DND-41 (cell line): Measurements from ENCODE around the gene TEF.

Source experiments
- EZH2 ChIP-seq: IDR thresholded peaks from 3 replicates; pipeline ENCODE4 v1.6.1; 2012; ENCODE audit warnings: borderline replicate concordance, low read depth, mild to moderate bottlenecking, moderate library complexity, low read length, inconsistent platforms; ENCODE audit not compliant: severe bottlenecking
- TF ChIP-seq, protein P1 (sequence below): IDR thresholded peaks from 2 replicates; pipeline ENCODE4 v1.5.1; 2012; ENCODE audit warnings: borderline replicate concordance, low read length, moderate library complexity, mild to moderate bottlenecking; ENCODE audit not compliant: poor library complexity, severe bottlenecking; ENCODE audit errors: extremely low read depth

DNA sequence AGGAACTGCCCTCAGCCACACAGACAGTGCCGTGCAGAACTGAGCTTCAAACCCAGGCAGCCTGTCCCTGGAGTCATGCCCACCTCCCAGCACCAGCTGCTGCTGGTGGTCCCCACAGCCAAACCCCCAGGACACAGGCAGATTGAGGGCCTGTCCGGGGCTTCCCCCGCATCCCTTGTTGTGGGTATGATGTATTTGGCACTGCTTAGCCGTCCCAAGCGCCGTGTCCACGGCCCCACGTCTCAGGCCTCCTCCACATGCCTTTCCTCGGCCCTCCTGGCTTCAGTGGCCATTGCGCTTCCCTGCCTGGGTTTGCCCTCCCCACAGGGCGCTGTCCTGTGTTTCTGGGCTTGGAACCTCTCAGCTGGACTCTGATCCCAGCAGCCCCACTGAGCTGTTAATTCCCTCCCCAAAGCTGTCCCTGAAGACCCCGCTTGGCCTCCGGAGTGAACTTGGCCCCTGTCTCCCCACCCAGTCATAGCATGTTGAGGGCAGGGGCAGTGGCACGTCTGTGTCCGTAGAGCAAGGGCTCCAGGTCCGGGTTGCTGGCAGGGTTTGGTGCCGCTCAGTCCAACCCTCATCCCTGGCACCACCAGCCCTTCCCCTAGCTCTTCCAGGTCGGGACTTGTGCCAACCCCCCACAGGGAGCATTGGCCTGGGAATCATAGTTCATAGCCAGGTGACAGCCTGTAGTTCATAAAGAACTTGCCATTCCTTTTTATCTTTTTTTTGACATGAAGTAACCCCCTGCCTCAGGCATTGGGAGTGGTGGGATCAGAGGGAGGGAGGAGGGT, 34.5 kb upstream of the TEF start:
- TF ChIP-seq, protein P1, sequence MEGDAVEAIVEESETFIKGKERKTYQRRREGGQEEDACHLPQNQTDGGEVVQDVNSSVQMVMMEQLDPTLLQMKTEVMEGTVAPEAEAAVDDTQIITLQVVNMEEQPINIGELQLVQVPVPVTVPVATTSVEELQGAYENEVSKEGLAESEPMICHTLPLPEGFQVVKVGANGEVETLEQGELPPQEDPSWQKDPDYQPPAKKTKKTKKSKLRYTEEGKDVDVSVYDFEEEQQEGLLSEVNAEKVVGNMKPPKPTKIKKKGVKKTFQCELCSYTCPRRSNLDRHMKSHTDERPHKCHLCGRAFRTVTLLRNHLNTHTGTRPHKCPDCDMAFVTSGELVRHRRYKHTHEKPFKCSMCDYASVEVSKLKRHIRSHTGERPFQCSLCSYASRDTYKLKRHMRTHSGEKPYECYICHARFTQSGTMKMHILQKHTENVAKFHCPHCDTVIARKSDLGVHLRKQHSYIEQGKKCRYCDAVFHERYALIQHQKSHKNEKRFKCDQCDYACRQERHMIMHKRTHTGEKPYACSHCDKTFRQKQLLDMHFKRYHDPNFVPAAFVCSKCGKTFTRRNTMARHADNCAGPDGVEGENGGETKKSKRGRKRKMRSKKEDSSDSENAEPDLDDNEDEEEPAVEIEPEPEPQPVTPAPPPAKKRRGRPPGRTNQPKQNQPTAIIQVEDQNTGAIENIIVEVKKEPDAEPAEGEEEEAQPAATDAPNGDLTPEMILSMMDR, result no peak
- TF ChIP-seq EZH2, result no peak
